Sciatic nerve (tissue), 2 donors: Measurements from ENCODE around the gene TADA2A. TPM values are rescaled to one million over a fixed set of nuclear protein-coding genes. Genes with fewer than 3 reads are reported as not detected.
"Not testable (repeated sequence)": the region's sequence is repeated elsewhere in the genome, so short reads cannot be mapped to it uniquely, and the experiment has no call there.

Experiments used
- ATAC-seq: fragments of 200-7000 bp; cut with Tn5 transposase; one replicate; pipeline ENCODE4 v1.9.1; 2020; ENCODE audit warnings: mild to moderate bottlenecking, moderate library complexity
- DNase-seq: peaks from one replicate; pipeline ENCODE4 v3.0.0-alpha.2; 2020; ENCODE audit warnings: low spot score
- intact Hi-C: fragments of 100-400 bp; cut with DNase I; formaldehyde crosslinking; loops from one replicate; pipeline ENCODE4 v1.14.2; 2022
- total RNA-seq: library from RNA; stranded (reverse); fragmentation: NEBNext Ultra II Directional; extraction: Animal tissue kit (Norgen Biotek cat#: 25700); gene quantifications from one replicate; pipeline ENCODE4 v1.2.1, GENCODE V29; 2021
- donor health status: DM: no; HTN: no; CAD: no.
- donor health status: DM: no; HTN: no; CAD: no.

TADA2A gene
- total RNA-seq, 1 donor from 2014 or later = 52.0 TPM

GRCh38 chr17:37446027-37446426, 39.3 kb downstream of the TADA2A start:
- DNase-seq = no peak
- ATAC-seq = no peak
- intact Hi-C loops = no loop called here

GRCh38 chr17:37447641-37448040, 41.0 kb downstream of the TADA2A start:
- intact Hi-C loops = no loop called here
- ATAC-seq = no peak
- no peak for DNase-seq

GRCh38 chr17:37450112-37450511, 43.4 kb downstream of the TADA2A start:
- ATAC-seq = no peak
- no peak for DNase-seq
- intact Hi-C loops = no loop called here

GRCh38 chr17:37457801-37458200, 51.1 kb downstream of the TADA2A start:
- ATAC-seq, DNase-seq, intact Hi-C loops: not testable (repeated sequence)

GRCh38 chr17:37458805-37459204, 52.1 kb downstream of the TADA2A start:
- ATAC-seq (no peak), DNase-seq (no peak)
- intact Hi-C loops = no loop called here

- DNase-seq (no peak), ATAC-seq (no peak)
- intact Hi-C loops = no loop called here
Measured at GRCh38 chr17:37461668-37462067, 55.0 kb downstream of the TADA2A start.

- ATAC-seq (no peak), DNase-seq (no peak)
- intact Hi-C loops = no loop called here
Measured at GRCh38 chr17:37462492-37462891, 55.8 kb downstream of the TADA2A start.

- intact Hi-C loops = no loop called here
- ATAC-seq = no peak
Measured at GRCh38 chr17:37463039-37463438, 56.4 kb downstream of the TADA2A start.

GRCh38 chr17:37465069-37465616, 58.5 kb downstream of the TADA2A start:
- DNase-seq = no peak
- ATAC-seq = no peak
- intact Hi-C loops = no loop called here

More at GRCh38 chr17:37463039-37463438, 56.4 kb downstream of the TADA2A start:
- DNase-seq = no peak

- ATAC-seq (no peak), DNase-seq (no peak)
Measured at GRCh38 chr17:37466471-37466870, 59.8 kb downstream of the TADA2A start.

GRCh38 chr17:37470181-37470580, 63.5 kb downstream of the TADA2A start:
- intact Hi-C loops = no loop called here
- no peak for DNase-seq
- ATAC-seq = no peak

More at GRCh38 chr17:37466471-37466870, 59.8 kb downstream of the TADA2A start:
- intact Hi-C loops = no loop called here

- DNase-seq = no peak
- intact Hi-C loops = no loop called here
- no peak for ATAC-seq
Measured at GRCh38 chr17:37475731-37476420, 69.2 kb downstream of the TADA2A start.

GRCh38 chr17:37476431-37477120, 69.9 kb downstream of the TADA2A start:
- DNase-seq = no peak
- ATAC-seq = no peak
- intact Hi-C loops = no loop called here

- intact Hi-C loops = no loop called here
- ATAC-seq (peak; percentile 96), DNase-seq (no peak)
Measured at GRCh38 chr17:37478187-37478586, 71.5 kb downstream of the TADA2A start.

- intact Hi-C loops = no loop called here
- ATAC-seq (no peak), DNase-seq (no peak)
Measured at GRCh38 chr17:37479025-37479424, 72.3 kb downstream of the TADA2A start.

GRCh38 chr17:37480427-37480826, 73.7 kb downstream of the TADA2A start:
- intact Hi-C loops = no loop called here
- DNase-seq = no peak
- no peak for ATAC-seq

- no peak for DNase-seq
- ATAC-seq = no peak
- intact Hi-C loops = no loop called here
Measured at GRCh38 chr17:37481001-37481665, 74.4 kb downstream of the TADA2A start.

GRCh38 chr17:37483311-37484039, 76.8 kb downstream of the TADA2A start:
- no peak for DNase-seq
- peak; percentile 44 for ATAC-seq
- intact Hi-C loops = no loop called here

- DNase-seq = no peak
- ATAC-seq = no peak
- intact Hi-C loops = no loop called here
Measured at GRCh38 chr17:37485938-37486570, 79.4 kb downstream of the TADA2A start.
